ENCODE results near the gene CACNA2D2.

The CACNA2D2 gene

DNA sequence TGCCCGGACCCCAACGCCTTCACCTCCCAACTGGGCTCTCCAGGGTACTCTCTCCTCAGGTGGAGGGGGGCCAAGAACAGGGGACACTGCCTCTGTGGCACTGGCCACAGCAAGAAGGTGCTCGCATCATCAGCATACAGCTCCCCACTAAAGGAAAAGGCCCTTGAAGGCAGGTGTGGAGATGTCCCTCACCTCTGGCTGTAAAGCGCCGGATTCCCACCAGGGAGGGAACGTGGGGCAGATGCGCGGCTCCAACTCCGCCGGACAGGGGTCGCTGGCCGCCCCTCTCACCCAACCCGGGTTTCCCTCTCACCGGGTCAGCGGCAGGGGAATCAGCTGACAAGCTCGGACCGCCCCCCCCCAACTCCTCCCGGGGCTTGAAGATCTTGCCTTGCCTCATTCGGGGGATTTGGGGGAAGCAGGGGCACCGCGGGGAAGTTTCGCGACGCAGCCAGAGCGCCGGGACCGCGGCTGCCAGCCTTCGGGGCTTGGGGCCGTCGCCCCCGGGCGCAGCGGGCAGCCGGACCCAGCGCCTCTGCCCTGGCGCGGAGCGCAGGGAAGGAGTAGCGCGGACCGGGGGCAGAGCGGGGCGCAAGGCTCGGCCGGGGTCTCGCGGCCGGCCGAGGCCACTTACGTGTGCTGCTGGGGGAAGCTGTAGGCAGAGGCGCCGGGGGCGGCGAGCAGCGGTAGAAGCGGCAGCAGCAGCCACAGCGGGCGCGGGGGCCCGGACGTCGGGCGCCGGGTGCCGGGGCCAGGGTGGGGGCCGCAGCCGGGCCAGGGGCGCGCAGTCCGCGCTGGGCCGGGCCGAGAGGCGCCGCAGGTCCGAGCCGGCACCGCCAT, 630 bp downstream of the CACNA2D2 start:
- H3K27ac ChIP-seq (ENCODE audit: low read depth, low read length): no peak overlapping the region
- H3K9ac ChIP-seq (ENCODE audit: low read depth in 1 of 2, low read length in 2 of 2): no peak overlapping the region
- H3K9me3 ChIP-seq (ENCODE audit: control insufficient read depth in 1 of 2, low read length in 2 of 2): no peaks in the 10 kb centered on the region
- peak overlapping the region; percentile 47 to 60 for H3K4me3 ChIP-seq (ENCODE audit: low read depth in 1 of 2, low read length in 2 of 2)
- peaks cover 25 to 31% of the 10 kb centered on the region in 2 donors for H3K27me3 ChIP-seq (ENCODE audit: control insufficient read depth in 1 of 2, insufficient read depth in 2 of 2, low read length in 2 of 2)
- peaks cover 0 to 5% of the 10 kb centered on the region in 2 donors for H3K4me1 ChIP-seq (ENCODE audit: control insufficient read depth in 1 of 2, insufficient read depth in 2 of 2, low read length in 2 of 2)
- no peaks in the 10 kb centered on the region for H3K36me3 ChIP-seq (ENCODE audit: control insufficient read depth in 1 of 2, insufficient read depth in 2 of 2, low read length in 2 of 2)

GRCh38 chr3:50502225-50502583, 1.2 kb downstream of the CACNA2D2 start:
- Histone ChIP-seq H3K9ac (ENCODE audit: low read depth in 1 of 2, low read length in 2 of 2) (no peak overlapping the region), H3K4me3 (ENCODE audit: low read depth in 1 of 2, low read length in 2 of 2) (peak overlapping the region; percentile 47 to 60), H3K9me3 (ENCODE audit: control insufficient read depth in 1 of 2, low read length in 2 of 2) (no peaks in the 10 kb centered on the region), H3K36me3 (ENCODE audit: control insufficient read depth in 1 of 2, insufficient read depth in 2 of 2, low read length in 2 of 2) (no peaks in the 10 kb centered on the region), H3K27me3 (ENCODE audit: control insufficient read depth in 1 of 2, insufficient read depth in 2 of 2, low read length in 2 of 2) (peaks cover 25 to 31% of the 10 kb centered on the region in 2 donors), H3K27ac (ENCODE audit: low read depth, low read length) (no peak overlapping the region), H3K4me1 (ENCODE audit: control insufficient read depth in 1 of 2, insufficient read depth in 2 of 2, low read length in 2 of 2) (peaks cover 0 to 5% of the 10 kb centered on the region in 2 donors)

GRCh38 chr3:50495609-50496423, 7.6 kb downstream of the CACNA2D2 start:
- Histone ChIP-seq H3K27ac (ENCODE audit: low read depth, low read length) (no peak overlapping the region), H3K9me3 (ENCODE audit: control insufficient read depth in 1 of 2, low read length in 2 of 2) (no peaks in the 10 kb centered on the region), H3K4me1 (ENCODE audit: control insufficient read depth in 1 of 2, insufficient read depth in 2 of 2, low read length in 2 of 2) (no peaks in the 10 kb centered on the region), H3K4me3 (ENCODE audit: low read depth in 1 of 2, low read length in 2 of 2) (no peak overlapping the region), H3K36me3 (ENCODE audit: control insufficient read depth in 1 of 2, insufficient read depth in 2 of 2, low read length in 2 of 2) (no peaks in the 10 kb centered on the region), H3K27me3 (ENCODE audit: control insufficient read depth in 1 of 2, insufficient read depth in 2 of 2, low read length in 2 of 2) (peaks cover 3 to 8% of the 10 kb centered on the region in 2 donors), H3K9ac (ENCODE audit: low read depth in 1 of 2, low read length in 2 of 2) (no peak overlapping the region)

DNA sequence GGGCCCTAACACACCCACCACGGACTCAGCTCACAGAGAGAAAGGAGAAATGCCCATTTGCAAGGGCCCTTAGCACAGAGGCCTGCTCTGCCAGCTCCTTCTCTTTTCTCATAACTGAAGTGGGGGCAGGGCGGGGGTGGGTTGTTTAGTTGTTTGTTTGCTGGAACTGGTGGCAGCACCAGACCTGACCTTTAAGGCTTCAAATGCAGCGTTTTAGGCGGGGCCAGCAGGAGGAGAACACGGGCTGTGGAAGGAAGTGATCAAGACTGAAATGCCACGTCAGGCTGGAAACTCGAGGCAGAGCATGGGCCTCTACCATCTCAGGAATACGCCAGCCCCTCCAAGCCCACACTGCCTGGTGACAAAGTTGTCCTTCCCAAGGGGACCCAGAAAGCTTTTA, 9.3 kb downstream of the CACNA2D2 start:
- H3K36me3 ChIP-seq (ENCODE audit: control insufficient read depth in 1 of 2, insufficient read depth in 2 of 2, low read length in 2 of 2): no peaks in the 10 kb centered on the region
- H3K4me1 ChIP-seq (ENCODE audit: control insufficient read depth in 1 of 2, insufficient read depth in 2 of 2, low read length in 2 of 2): no peaks in the 10 kb centered on the region
- no peak overlapping the region for H3K27ac ChIP-seq (ENCODE audit: low read depth, low read length)
- H3K27me3 ChIP-seq (ENCODE audit: control insufficient read depth in 1 of 2, insufficient read depth in 2 of 2, low read length in 2 of 2): peaks cover 0 to 3% of the 10 kb centered on the region in 2 donors
- no peaks in the 10 kb centered on the region for H3K9me3 ChIP-seq (ENCODE audit: control insufficient read depth in 1 of 2, low read length in 2 of 2)
- no peak overlapping the region for H3K4me3 ChIP-seq (ENCODE audit: low read depth in 1 of 2, low read length in 2 of 2)
- no peak overlapping the region for H3K9ac ChIP-seq (ENCODE audit: low read depth in 1 of 2, low read length in 2 of 2)

GRCh38 chr3:50493623-50494022, 9.8 kb downstream of the CACNA2D2 start:
- H3K9me3 ChIP-seq (ENCODE audit: control insufficient read depth in 1 of 2, low read length in 2 of 2): no peaks in the 10 kb centered on the region
- H3K4me3 ChIP-seq (ENCODE audit: low read depth in 1 of 2, low read length in 2 of 2): no peak overlapping the region
- H3K27ac ChIP-seq (ENCODE audit: low read depth, low read length): no peak overlapping the region
- no peak overlapping the region for H3K9ac ChIP-seq (ENCODE audit: low read depth in 1 of 2, low read length in 2 of 2)
- no peaks in the 10 kb centered on the region for H3K36me3 ChIP-seq (ENCODE audit: control insufficient read depth in 1 of 2, insufficient read depth in 2 of 2, low read length in 2 of 2)
- H3K4me1 ChIP-seq (ENCODE audit: control insufficient read depth in 1 of 2, insufficient read depth in 2 of 2, low read length in 2 of 2): no peaks in the 10 kb centered on the region
- H3K27me3 ChIP-seq (ENCODE audit: control insufficient read depth in 1 of 2, insufficient read depth in 2 of 2, low read length in 2 of 2): no peaks in the 10 kb centered on the region

DNA sequence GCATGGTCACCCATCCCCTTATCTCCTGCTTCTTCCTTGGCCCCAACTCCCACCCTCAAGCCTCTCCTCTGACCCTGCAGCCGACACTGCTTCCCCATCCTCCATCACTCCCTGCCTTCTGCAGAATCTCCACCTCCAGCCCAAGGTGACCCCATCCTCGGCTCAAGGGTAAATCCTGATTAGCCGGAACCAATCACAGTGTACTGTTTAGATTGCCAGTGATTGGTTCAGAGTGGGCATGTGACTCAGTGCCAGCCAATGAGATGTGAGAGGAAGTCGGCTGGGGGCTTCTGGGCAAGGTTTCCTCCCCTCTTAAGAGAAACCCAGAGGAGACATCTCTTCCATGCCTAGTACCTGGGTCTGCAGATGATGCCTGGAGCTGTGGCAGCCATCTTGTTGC, 10.3 kb downstream of the CACNA2D2 start:
- no peaks in the 10 kb centered on the region for H3K4me1 ChIP-seq (ENCODE audit: control insufficient read depth in 1 of 2, insufficient read depth in 2 of 2, low read length in 2 of 2)
- H3K27ac ChIP-seq (ENCODE audit: low read depth, low read length): no peak overlapping the region
- H3K27me3 ChIP-seq (ENCODE audit: control insufficient read depth in 1 of 2, insufficient read depth in 2 of 2, low read length in 2 of 2): no peaks in the 10 kb centered on the region
- H3K4me3 ChIP-seq (ENCODE audit: low read depth in 1 of 2, low read length in 2 of 2): no peak overlapping the region
- no peaks in the 10 kb centered on the region for H3K9me3 ChIP-seq (ENCODE audit: control insufficient read depth in 1 of 2, low read length in 2 of 2)
- H3K9ac ChIP-seq (ENCODE audit: low read depth in 1 of 2, low read length in 2 of 2): no peak overlapping the region
- no peaks in the 10 kb centered on the region for H3K36me3 ChIP-seq (ENCODE audit: control insufficient read depth in 1 of 2, insufficient read depth in 2 of 2, low read length in 2 of 2)

DNA sequence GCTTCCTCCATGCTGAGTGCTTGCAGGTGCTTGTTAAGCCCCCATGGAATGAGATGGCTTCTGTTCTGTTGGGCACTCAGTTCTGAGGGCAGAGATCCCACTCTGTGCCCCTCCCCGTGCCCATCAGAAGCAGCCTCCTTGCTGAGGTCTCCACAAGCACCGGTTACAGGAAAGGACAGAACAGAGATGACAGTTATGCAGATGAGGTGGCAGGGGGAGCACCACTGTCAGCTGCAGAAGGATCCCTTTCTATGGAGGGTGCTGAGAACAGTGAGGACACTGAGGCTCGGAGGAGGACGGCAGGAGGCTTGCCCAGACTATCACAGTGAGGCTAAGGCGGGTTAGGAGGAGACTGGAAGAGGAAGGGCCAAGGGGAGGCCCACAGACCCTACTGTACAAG, 12.4 kb downstream of the CACNA2D2 start:
- Histone ChIP-seq H3K4me3 (ENCODE audit: low read depth in 1 of 2, low read length in 2 of 2) (no peak overlapping the region), H3K9me3 (ENCODE audit: control insufficient read depth in 1 of 2, low read length in 2 of 2) (no peaks in the 10 kb centered on the region), H3K4me1 (ENCODE audit: control insufficient read depth in 1 of 2, insufficient read depth in 2 of 2, low read length in 2 of 2) (no peaks in the 10 kb centered on the region), H3K27ac (ENCODE audit: low read depth, low read length) (no peak overlapping the region), H3K27me3 (ENCODE audit: control insufficient read depth in 1 of 2, insufficient read depth in 2 of 2, low read length in 2 of 2) (no peaks in the 10 kb centered on the region), H3K9ac (ENCODE audit: low read depth in 1 of 2, low read length in 2 of 2) (no peak overlapping the region), H3K36me3 (ENCODE audit: control insufficient read depth in 1 of 2, insufficient read depth in 2 of 2, low read length in 2 of 2) (no peaks in the 10 kb centered on the region)

- Histone ChIP-seq H3K27ac (ENCODE audit: low read depth, low read length) (no peak overlapping the region), H3K9ac (ENCODE audit: low read depth in 1 of 2, low read length in 2 of 2) (no peak overlapping the region), H3K4me1 (ENCODE audit: control insufficient read depth in 1 of 2, insufficient read depth in 2 of 2, low read length in 2 of 2) (no peaks in the 10 kb centered on the region), H3K9me3 (ENCODE audit: control insufficient read depth in 1 of 2, low read length in 2 of 2) (no peaks in the 10 kb centered on the region), H3K27me3 (ENCODE audit: control insufficient read depth in 1 of 2, insufficient read depth in 2 of 2, low read length in 2 of 2) (no peaks in the 10 kb centered on the region), H3K4me3 (ENCODE audit: low read depth in 1 of 2, low read length in 2 of 2) (no peak overlapping the region), H3K36me3 (ENCODE audit: control insufficient read depth in 1 of 2, insufficient read depth in 2 of 2, low read length in 2 of 2) (no peaks in the 10 kb centered on the region)
These were observed 13.0 kb downstream of the CACNA2D2 start for GRCh38 chr3:50490424-50490823.

DNA sequence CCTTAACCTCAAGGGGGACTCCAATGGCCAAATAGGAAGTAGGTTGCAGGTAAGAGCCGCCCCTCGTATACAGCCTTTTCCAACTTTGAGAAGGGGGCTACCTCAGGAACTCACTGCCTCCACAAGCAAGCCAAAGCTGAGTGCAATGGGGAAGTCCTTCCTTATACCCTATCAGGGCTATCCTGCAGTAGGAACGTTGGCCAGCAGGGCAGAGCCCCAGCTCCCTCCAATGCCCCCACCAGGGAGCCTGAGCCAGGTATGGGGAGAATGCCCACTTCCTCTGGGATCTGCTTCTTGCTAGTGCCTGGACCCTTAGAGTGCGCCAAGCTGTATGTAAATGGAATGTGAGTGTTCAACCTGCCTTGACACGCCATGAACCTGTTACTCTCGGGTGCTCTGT, 16.3 kb downstream of the CACNA2D2 start:
- Histone ChIP-seq H3K4me1 (ENCODE audit: control insufficient read depth in 1 of 2, insufficient read depth in 2 of 2, low read length in 2 of 2) (no peaks in the 10 kb centered on the region), H3K9ac (ENCODE audit: low read depth in 1 of 2, low read length in 2 of 2) (no peak overlapping the region), H3K27me3 (ENCODE audit: control insufficient read depth in 1 of 2, insufficient read depth in 2 of 2, low read length in 2 of 2) (no peaks in the 10 kb centered on the region), H3K4me3 (ENCODE audit: low read depth in 1 of 2, low read length in 2 of 2) (no peak overlapping the region), H3K27ac (ENCODE audit: low read depth, low read length) (no peak overlapping the region), H3K9me3 (ENCODE audit: control insufficient read depth in 1 of 2, low read length in 2 of 2) (no peaks in the 10 kb centered on the region), H3K36me3 (ENCODE audit: control insufficient read depth in 1 of 2, insufficient read depth in 2 of 2, low read length in 2 of 2) (no peaks in the 10 kb centered on the region)

GRCh38 chr3:50486219-50486888, 17.1 kb downstream of the CACNA2D2 start:
- Histone ChIP-seq H3K4me3 (ENCODE audit: low read depth in 1 of 2, low read length in 2 of 2) (no peak overlapping the region), H3K27ac (ENCODE audit: low read depth, low read length) (no peak overlapping the region), H3K9ac (ENCODE audit: low read depth in 1 of 2, low read length in 2 of 2) (no peak overlapping the region), H3K9me3 (ENCODE audit: control insufficient read depth in 1 of 2, low read length in 2 of 2) (no peaks in the 10 kb centered on the region), H3K27me3 (ENCODE audit: control insufficient read depth in 1 of 2, insufficient read depth in 2 of 2, low read length in 2 of 2) (no peaks in the 10 kb centered on the region), H3K36me3 (ENCODE audit: control insufficient read depth in 1 of 2, insufficient read depth in 2 of 2, low read length in 2 of 2) (no peaks in the 10 kb centered on the region), H3K4me1 (ENCODE audit: control insufficient read depth in 1 of 2, insufficient read depth in 2 of 2, low read length in 2 of 2) (no peaks in the 10 kb centered on the region)

Measured in duodenal mucosa (tissue), 2 donors.